A673 (cell line): ENCODE results near the gene UBASH3B.

Experiments
- EZH2 ChIP-seq: fragments of 200-600 bp; sonication (generic); IDR thresholded peaks from 2 replicates; pipeline ENCODE4 v1.6.1; 2017; ENCODE audit warnings: borderline replicate concordance, low read depth, mild to moderate bottlenecking, mixed read lengths, antibody characterized with exemption, low read length; ENCODE audit not compliant: poor library complexity, severe bottlenecking
- TF ChIP-seq, protein P1 (sequence below): fragments of 300-800, 200-600 bp; sonication (generic); conservative IDR thresholded peaks from 2 replicates; pipeline ENCODE4 v1.5.1; 2017; ENCODE audit warnings: low read depth, mild to moderate bottlenecking, antibody characterized with exemption, low read length, moderate library complexity, mixed read lengths

DNA sequence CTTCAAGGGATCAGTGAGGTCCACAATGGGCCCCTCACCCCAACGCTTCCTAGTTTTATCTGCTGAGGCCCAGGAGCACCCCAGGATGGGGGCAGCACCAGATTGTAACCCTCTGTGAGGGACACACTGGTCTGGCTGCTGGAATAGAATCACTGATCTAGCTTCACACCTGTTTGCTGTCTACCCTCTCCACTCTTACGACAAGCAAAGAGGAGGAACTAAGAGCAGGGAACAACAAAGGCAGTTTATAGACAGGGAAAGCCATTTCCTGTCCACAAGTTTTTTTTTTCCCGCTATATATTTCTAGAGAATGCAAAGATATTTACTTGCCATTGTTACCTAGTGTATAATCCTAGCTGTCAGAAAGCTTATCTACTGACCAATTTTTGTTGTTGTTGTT, 121.8 kb downstream of the UBASH3B start:
- TF ChIP-seq, protein P1, sequence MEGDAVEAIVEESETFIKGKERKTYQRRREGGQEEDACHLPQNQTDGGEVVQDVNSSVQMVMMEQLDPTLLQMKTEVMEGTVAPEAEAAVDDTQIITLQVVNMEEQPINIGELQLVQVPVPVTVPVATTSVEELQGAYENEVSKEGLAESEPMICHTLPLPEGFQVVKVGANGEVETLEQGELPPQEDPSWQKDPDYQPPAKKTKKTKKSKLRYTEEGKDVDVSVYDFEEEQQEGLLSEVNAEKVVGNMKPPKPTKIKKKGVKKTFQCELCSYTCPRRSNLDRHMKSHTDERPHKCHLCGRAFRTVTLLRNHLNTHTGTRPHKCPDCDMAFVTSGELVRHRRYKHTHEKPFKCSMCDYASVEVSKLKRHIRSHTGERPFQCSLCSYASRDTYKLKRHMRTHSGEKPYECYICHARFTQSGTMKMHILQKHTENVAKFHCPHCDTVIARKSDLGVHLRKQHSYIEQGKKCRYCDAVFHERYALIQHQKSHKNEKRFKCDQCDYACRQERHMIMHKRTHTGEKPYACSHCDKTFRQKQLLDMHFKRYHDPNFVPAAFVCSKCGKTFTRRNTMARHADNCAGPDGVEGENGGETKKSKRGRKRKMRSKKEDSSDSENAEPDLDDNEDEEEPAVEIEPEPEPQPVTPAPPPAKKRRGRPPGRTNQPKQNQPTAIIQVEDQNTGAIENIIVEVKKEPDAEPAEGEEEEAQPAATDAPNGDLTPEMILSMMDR: no peak
- TF ChIP-seq EZH2: no peak
